Activated T-cell treated with anti-CD3 and anti-CD28 coated beads, Interleukin-2, amount 50 U/mL, for 24 hours (primary cell): ENCODE measurements around the gene TAF11L11.
"Not testable (repeated sequence)": the region's sequence is repeated elsewhere in the genome, so short reads cannot be mapped to it uniquely, and the experiment has no call there.

Source experiments
- DNase-seq: peaks from one replicate; pipeline ENCODE4 v3.0.0-alpha.2; 2020
- H3K27ac Mint-ChIP-seq: 2 replicates; pipeline ENCODE4 v1.8.0; 2020; ENCODE audit warnings: mild to moderate bottlenecking, mixed read lengths
- H3K27me3 Mint-ChIP-seq: 2 replicates; pipeline ENCODE4 v1.8.0; 2020; ENCODE audit warnings: mixed read lengths
- H3K36me3 Mint-ChIP-seq: 2 replicates; pipeline ENCODE4 v1.8.0; 2020; ENCODE audit warnings: low read depth, mixed read lengths
- H3K4me1 Mint-ChIP-seq: 2 replicates; pipeline ENCODE4 v1.8.0; 2020; ENCODE audit warnings: low read depth, mixed read lengths
- H3K4me3 Mint-ChIP-seq: 2 replicates; pipeline ENCODE4 v1.8.0; 2020; ENCODE audit warnings: mild to moderate bottlenecking, moderate library complexity, mixed read lengths
- H3K9me3 Mint-ChIP-seq: 2 replicates; pipeline ENCODE4 v1.8.0; 2020; ENCODE audit warnings: mixed read lengths

Gene TAF11L11

DNA sequence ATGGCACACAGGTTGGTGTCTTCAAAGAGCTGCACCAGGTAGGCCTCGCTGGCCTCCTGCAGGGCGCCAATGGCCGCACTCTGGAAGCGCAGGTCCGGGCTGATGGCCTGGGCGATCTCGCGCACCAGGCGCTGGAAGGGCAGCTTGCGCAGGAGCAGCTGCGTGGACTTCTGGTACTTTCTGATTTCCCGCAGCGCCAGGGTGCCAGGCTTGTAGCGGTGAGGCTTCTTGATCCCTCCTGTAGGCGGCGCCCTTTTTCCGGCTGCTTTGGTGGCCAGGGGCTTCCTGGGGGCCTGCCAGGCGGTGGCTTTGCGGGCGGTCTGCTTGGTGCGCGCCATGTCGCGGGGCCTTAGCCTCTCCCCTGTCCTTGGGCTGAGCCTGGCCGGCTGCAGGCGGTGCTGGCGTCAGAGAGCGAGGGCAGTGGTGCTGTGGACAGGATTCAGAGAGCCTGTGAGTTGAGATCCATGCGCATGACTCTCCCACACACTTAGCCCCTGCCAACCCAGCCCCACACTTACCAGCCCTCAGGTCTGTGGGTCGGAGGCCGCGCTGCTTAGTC is 51.3 kb downstream of the TAF11L11 start:
- not testable (repeated sequence) for DNase-seq, H3K4me3 Mint-ChIP-seq, H3K27me3 Mint-ChIP-seq, H3K27ac Mint-ChIP-seq, H3K4me1 Mint-ChIP-seq, H3K36me3 Mint-ChIP-seq
- H3K9me3 Mint-ChIP-seq, result peaks cover 13% of the 10 kb centered on the region
